Loucy (cell line): ENCODE measurements around the gene XIRP2.

Source experiments
- H2AFZ ChIP-seq: fragments of 200-600 bp; sonication (generic); 2 replicates; pipeline ENCODE4 v1.6.0; 2016; ENCODE audit warnings: antibody characterized with exemption, mild to moderate bottlenecking, low read length, moderate library complexity
- H3F3A ChIP-seq: fragments of 200-600 bp; 2 replicates; pipeline ENCODE4 v1.6.0; 2016; ENCODE audit warnings: antibody characterized with exemption, low read depth, mild to moderate bottlenecking
- H3K27me3 ChIP-seq: fragments of 200-600 bp; sonication (generic); 2 replicates; pipeline ENCODE4 v1.6.1; 2014; ENCODE audit warnings: low read length, mild to moderate bottlenecking; ENCODE audit not compliant: insufficient read depth, poor library complexity, severe bottlenecking
- H3K36me3 ChIP-seq: fragments of 200-600 bp; sonication (generic); 2 replicates; pipeline ENCODE4 v1.6.1; 2016; ENCODE audit warnings: low read length; ENCODE audit not compliant: insufficient read depth
- H3K4me1 ChIP-seq: fragments of 200-600 bp; sonication (generic); 2 replicates; pipeline ENCODE4 v1.5.1; 2014; ENCODE audit warnings: low read length, mild to moderate bottlenecking; ENCODE audit not compliant: insufficient read depth, poor library complexity, severe bottlenecking
- H3K4me2 ChIP-seq: fragments of 200-600 bp; sonication (generic); 2 replicates; pipeline ENCODE4 v1.6.0; 2014; ENCODE audit warnings: antibody characterized with exemption, low read length, low read depth, mild to moderate bottlenecking; ENCODE audit not compliant: poor library complexity, severe bottlenecking
- H3K4me3 ChIP-seq: fragments of 200-600 bp; sonication (generic); 2 replicates; pipeline ENCODE4 v1.5.1; 2014; ENCODE audit warnings: low read length, mild to moderate bottlenecking, mixed read lengths; ENCODE audit not compliant: poor library complexity, severe bottlenecking
- H3K79me2 ChIP-seq: fragments of 200-600 bp; sonication (generic); 2 replicates; pipeline ENCODE4 v1.6.1; 2014; ENCODE audit warnings: low read length; ENCODE audit not compliant: insufficient read depth
- H3K9ac ChIP-seq: fragments of 200-600 bp; sonication (generic); 2 replicates; pipeline ENCODE4 v1.6.0; 2014; ENCODE audit warnings: mild to moderate bottlenecking, low read depth, low read length, moderate library complexity; ENCODE audit not compliant: poor library complexity, severe bottlenecking
- H3K9me2 ChIP-seq: fragments of 200-600 bp; sonication (generic); replicated peaks from 2 replicates; pipeline ENCODE4 v1.6.1; 2016; ENCODE audit warnings: low read depth, low read length, mixed read lengths
- H3K9me3 ChIP-seq: fragments of 200-600 bp; sonication (generic); 2 replicates; pipeline ENCODE4 v1.6.1; 2014; ENCODE audit warnings: mild to moderate bottlenecking, antibody characterized with exemption, low read length, low read depth; ENCODE audit not compliant: insufficient read depth
- H4K20me1 ChIP-seq: fragments of 200-600 bp; sonication (generic); 2 replicates; pipeline ENCODE4 v1.6.0; 2014; ENCODE audit warnings: antibody characterized with exemption, low read length, mild to moderate bottlenecking; ENCODE audit not compliant: insufficient read depth, poor library complexity, severe bottlenecking
- CTCF ChIP-seq: fragments of 200-600 bp; sonication (generic); conservative IDR thresholded peaks from 2 replicates; pipeline ENCODE4 v1.5.1; 2014; ENCODE audit warnings: mild to moderate bottlenecking, antibody characterized with exemption, low read length
- EZH2phosphoT487 ChIP-seq: fragments of 200-600 bp; IDR thresholded peaks from 2 replicates; pipeline ENCODE4 v1.6.1; 2018; ENCODE audit warnings: antibody characterized with exemption, mild to moderate bottlenecking, moderate library complexity, borderline replicate concordance

XIRP2 gene

GRCh38 chr2:167237478-167237877 is 349.2 kb downstream of the XIRP2 start:
- H3K4me2 ChIP-seq = no peak overlapping the region
- TF ChIP-seq EZH2phosphoT487 (no peak), CTCF (no peak)

GRCh38 chr2:167240671-167241070 is 352.4 kb downstream of the XIRP2 start:
- no peaks in the 10 kb centered on the region for H3K4me1 ChIP-seq
- H3K79me2 ChIP-seq = no peaks in the 10 kb centered on the region
- H3K27me3 ChIP-seq = no peaks in the 10 kb centered on the region
- H4K20me1 ChIP-seq = no peaks in the 10 kb centered on the region
- no peak overlapping the region for H3K9ac ChIP-seq
- H3K4me2 ChIP-seq = no peak overlapping the region
- H2AFZ ChIP-seq = no peak overlapping the region
- no peaks in the 10 kb centered on the region for H3K9me3 ChIP-seq
- no peaks in the 10 kb centered on the region for H3K9me2 ChIP-seq
- H3F3A ChIP-seq = no peaks in the 10 kb centered on the region
- no peak overlapping the region for H3K4me3 ChIP-seq
- TF ChIP-seq CTCF (no peak), EZH2phosphoT487 (no peak)
- H3K36me3 ChIP-seq = no peaks in the 10 kb centered on the region

More at GRCh38 chr2:167237478-167237877, 349.2 kb downstream of the XIRP2 start:
- Histone ChIP-seq H3K9me3 (no peaks in the 10 kb centered on the region), H3K36me3 (no peaks in the 10 kb centered on the region), H3K27me3 (no peaks in the 10 kb centered on the region), H4K20me1 (no peaks in the 10 kb centered on the region), H2AFZ (no peak overlapping the region), H3K79me2 (no peaks in the 10 kb centered on the region), H3K4me1 (no peaks in the 10 kb centered on the region), H3K9me2 (no peaks in the 10 kb centered on the region), H3K4me3 (no peak overlapping the region), H3K9ac (no peak overlapping the region), H3F3A (no peaks in the 10 kb centered on the region)

- Histone ChIP-seq H2AFZ (no peak overlapping the region), H3K79me2 (no peaks in the 10 kb centered on the region), H3K4me1 (no peaks in the 10 kb centered on the region), H3F3A (no peaks in the 10 kb centered on the region), H3K4me3 (no peak overlapping the region), H3K36me3 (no peaks in the 10 kb centered on the region), H3K27me3 (no peaks in the 10 kb centered on the region), H3K9me3 (no peaks in the 10 kb centered on the region), H4K20me1 (no peaks in the 10 kb centered on the region), H3K4me2 (no peak overlapping the region), H3K9me2 (no peaks in the 10 kb centered on the region), H3K9ac (no peak overlapping the region)
- TF ChIP-seq EZH2phosphoT487 (no peak), CTCF (no peak)
Observed at GRCh38 chr2:167249197-167249596, 360.9 kb downstream of the XIRP2 start.
